ENCODE results near the gene ZMYND8. TPM values are rescaled to one million over a fixed set of nuclear protein-coding genes. Genes with fewer than 3 reads are reported as not detected.

The ZMYND8 gene
- total RNA-seq, 1 donor: 18.8 TPM

- H3K9me3 ChIP-seq (ENCODE audit: low read depth, low read length): no peaks in the 10 kb centered on the region
- no peak for TF ChIP-seq CTCF (IDR thresholded peaks at IDR 0.05; ENCODE audit: extremely low read depth, low read depth, low read length)
- H3K27ac ChIP-seq (ENCODE audit: low read depth, low read length): no peak overlapping the region
- no peaks in the 10 kb centered on the region for H4K20me1 ChIP-seq (ENCODE audit: insufficient read depth, low read length)
- no peaks in the 10 kb centered on the region for H3K36me3 ChIP-seq (ENCODE audit: insufficient read depth, low read length)
- H2AFZ ChIP-seq (ENCODE audit: low read length): no peak overlapping the region
- DNase-seq (ENCODE audit: insufficient read length, low spot score, missing footprints): no peak
- no peaks in the 10 kb centered on the region for H3K27me3 ChIP-seq (ENCODE audit: insufficient read depth, low read length)
- H3K79me2 ChIP-seq (ENCODE audit: insufficient read depth, low read length): no peaks in the 10 kb centered on the region
- H3K4me1 ChIP-seq (ENCODE audit: insufficient read depth, low read length): peaks cover 4% of the 10 kb centered on the region
- H3K4me3 ChIP-seq (ENCODE audit: insufficient read depth, low read length): no peak overlapping the region
- H3K4me2 ChIP-seq (ENCODE audit: insufficient read depth, low read length): no peak overlapping the region
These were observed 188.7 kb downstream of the ZMYND8 start for GRCh38 chr20:47167846-47168245.

- Histone ChIP-seq H3K27ac (ENCODE audit: low read depth, low read length) (no peak overlapping the region), H3K27me3 (ENCODE audit: insufficient read depth, low read length) (no peaks in the 10 kb centered on the region), H3K9me3 (ENCODE audit: low read depth, low read length) (no peaks in the 10 kb centered on the region), H4K20me1 (ENCODE audit: insufficient read depth, low read length) (no peaks in the 10 kb centered on the region), H2AFZ (ENCODE audit: low read length) (no peak overlapping the region), H3K4me3 (ENCODE audit: insufficient read depth, low read length) (no peak overlapping the region), H3K36me3 (ENCODE audit: insufficient read depth, low read length) (no peaks in the 10 kb centered on the region), H3K79me2 (ENCODE audit: insufficient read depth, low read length) (no peaks in the 10 kb centered on the region), H3K4me2 (ENCODE audit: insufficient read depth, low read length) (no peak overlapping the region), H3K4me1 (ENCODE audit: insufficient read depth, low read length) (no peaks in the 10 kb centered on the region)
- TF ChIP-seq CTCF (IDR thresholded peaks at IDR 0.05; ENCODE audit: extremely low read depth, low read depth, low read length): no peak
- DNase-seq (ENCODE audit: insufficient read length, low spot score, missing footprints): no peak
These were observed 191.1 kb downstream of the ZMYND8 start for GRCh38 chr20:47165376-47165865.

- Histone ChIP-seq H3K4me1 (ENCODE audit: insufficient read depth, low read length) (no peaks in the 10 kb centered on the region), H3K36me3 (ENCODE audit: insufficient read depth, low read length) (no peaks in the 10 kb centered on the region), H2AFZ (ENCODE audit: low read length) (no peak overlapping the region), H3K79me2 (ENCODE audit: insufficient read depth, low read length) (no peaks in the 10 kb centered on the region), H4K20me1 (ENCODE audit: insufficient read depth, low read length) (no peaks in the 10 kb centered on the region), H3K4me3 (ENCODE audit: insufficient read depth, low read length) (no peak overlapping the region), H3K27ac (ENCODE audit: low read depth, low read length) (no peak overlapping the region), H3K4me2 (ENCODE audit: insufficient read depth, low read length) (no peak overlapping the region), H3K9me3 (ENCODE audit: low read depth, low read length) (no peaks in the 10 kb centered on the region), H3K27me3 (ENCODE audit: insufficient read depth, low read length) (no peaks in the 10 kb centered on the region)
- DNase-seq (ENCODE audit: insufficient read length, low spot score, missing footprints): no peak
- no peak for TF ChIP-seq CTCF (IDR thresholded peaks at IDR 0.05; ENCODE audit: extremely low read depth, low read depth, low read length)
These were observed 192.4 kb downstream of the ZMYND8 start for GRCh38 chr20:47164140-47164539.

GRCh38 chr20:47161411-47161810 is 195.1 kb downstream of the ZMYND8 start:
- no peaks in the 10 kb centered on the region for H3K27me3 ChIP-seq (ENCODE audit: insufficient read depth, low read length)
- no peaks in the 10 kb centered on the region for H3K9me3 ChIP-seq (ENCODE audit: low read depth, low read length)
- H2AFZ ChIP-seq (ENCODE audit: low read length): no peak overlapping the region
- H3K4me3 ChIP-seq (ENCODE audit: insufficient read depth, low read length): no peak overlapping the region
- DNase-seq (ENCODE audit: insufficient read length, low spot score, missing footprints): no peak
- no peaks in the 10 kb centered on the region for H3K36me3 ChIP-seq (ENCODE audit: insufficient read depth, low read length)
- H3K4me1 ChIP-seq (ENCODE audit: insufficient read depth, low read length): no peaks in the 10 kb centered on the region
- H4K20me1 ChIP-seq (ENCODE audit: insufficient read depth, low read length): no peaks in the 10 kb centered on the region
- no peak overlapping the region for H3K27ac ChIP-seq (ENCODE audit: low read depth, low read length)
- H3K79me2 ChIP-seq (ENCODE audit: insufficient read depth, low read length): no peaks in the 10 kb centered on the region
- H3K4me2 ChIP-seq (ENCODE audit: insufficient read depth, low read length): no peak overlapping the region
- TF ChIP-seq CTCF (IDR thresholded peaks at IDR 0.05; ENCODE audit: extremely low read depth, low read depth, low read length): no peak
